MM.1S (cell line): ENCODE results near the gene FAM193B.

Source experiments
- EZH2phosphoT487 ChIP-seq: fragments of 300-600 bp; sonication (generic); IDR thresholded peaks from 2 replicates; pipeline ENCODE4 v1.6.1; 2018; ENCODE audit warnings: antibody characterized with exemption, low read length
- TF ChIP-seq, protein P1 (sequence below): fragments of 300-600 bp; sonication (generic); IDR thresholded peaks from 2 replicates; pipeline ENCODE4 v1.5.1; 2016; ENCODE audit warnings: antibody characterized with exemption, low read length, mixed read lengths

DNA sequence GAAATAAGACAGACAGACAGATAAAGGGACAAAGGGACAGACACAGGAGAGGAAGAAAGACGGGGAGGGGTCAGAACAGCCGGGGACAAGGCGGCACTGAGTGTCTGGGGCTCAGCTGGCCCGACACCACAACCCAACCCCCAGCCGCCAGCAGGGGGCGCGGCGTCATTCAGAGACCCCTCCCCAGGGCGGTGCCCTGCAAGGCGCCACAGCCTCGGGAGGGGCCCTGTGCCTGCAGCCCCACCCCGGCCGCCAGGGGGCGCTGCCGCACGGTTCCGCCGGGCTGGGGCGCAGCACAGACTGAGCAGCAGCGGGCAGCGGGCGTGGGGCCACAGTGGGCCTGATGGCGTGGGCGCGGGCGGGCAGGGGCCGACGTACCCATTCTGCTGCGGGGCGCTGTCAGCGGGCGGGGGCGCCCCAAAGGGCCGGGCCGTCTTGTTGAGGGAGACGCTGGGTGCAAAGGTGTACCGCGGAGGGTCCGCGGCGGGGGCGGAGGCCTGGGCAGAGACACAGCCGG is 62.9 kb downstream of the FAM193B start:
- TF ChIP-seq EZH2phosphoT487 = no peak
- TF ChIP-seq, protein P1, sequence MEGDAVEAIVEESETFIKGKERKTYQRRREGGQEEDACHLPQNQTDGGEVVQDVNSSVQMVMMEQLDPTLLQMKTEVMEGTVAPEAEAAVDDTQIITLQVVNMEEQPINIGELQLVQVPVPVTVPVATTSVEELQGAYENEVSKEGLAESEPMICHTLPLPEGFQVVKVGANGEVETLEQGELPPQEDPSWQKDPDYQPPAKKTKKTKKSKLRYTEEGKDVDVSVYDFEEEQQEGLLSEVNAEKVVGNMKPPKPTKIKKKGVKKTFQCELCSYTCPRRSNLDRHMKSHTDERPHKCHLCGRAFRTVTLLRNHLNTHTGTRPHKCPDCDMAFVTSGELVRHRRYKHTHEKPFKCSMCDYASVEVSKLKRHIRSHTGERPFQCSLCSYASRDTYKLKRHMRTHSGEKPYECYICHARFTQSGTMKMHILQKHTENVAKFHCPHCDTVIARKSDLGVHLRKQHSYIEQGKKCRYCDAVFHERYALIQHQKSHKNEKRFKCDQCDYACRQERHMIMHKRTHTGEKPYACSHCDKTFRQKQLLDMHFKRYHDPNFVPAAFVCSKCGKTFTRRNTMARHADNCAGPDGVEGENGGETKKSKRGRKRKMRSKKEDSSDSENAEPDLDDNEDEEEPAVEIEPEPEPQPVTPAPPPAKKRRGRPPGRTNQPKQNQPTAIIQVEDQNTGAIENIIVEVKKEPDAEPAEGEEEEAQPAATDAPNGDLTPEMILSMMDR = peak; percentile 84
